ENCODE data around the gene UBFD1.

The UBFD1 gene

GRCh38 chr16:23539984-23540816 is 17.3 kb upstream of the UBFD1 start:
- peak overlapping the region; percentile 38; the same call in 1 of the 2 replicates for H3K27ac ChIP-seq

GRCh38 chr16:23540817-23541178 is 16.7 kb upstream of the UBFD1 start:
- H3K27ac ChIP-seq = peak overlapping the region; percentile 38; the same call in 1 of the 2 replicates

More at GRCh38 chr16:23539984-23540816, 17.3 kb upstream of the UBFD1 start:
- no peak for TF ChIP-seq CTCF (IDR thresholded peaks at IDR 0.05)
- no peak for TF ChIP-seq ZFX (IDR thresholded peaks at IDR 0.05; ENCODE audit: borderline replicate concordance)

GRCh38 chr16:23544436-23544835 is 13.1 kb upstream of the UBFD1 start:
- H3K27ac ChIP-seq = no peak overlapping the region
- TF ChIP-seq CTCF (IDR thresholded peaks at IDR 0.05) (no peak), ZFX (IDR thresholded peaks at IDR 0.05; ENCODE audit: borderline replicate concordance) (no peak)

GRCh38 chr16:23549938-23550337 is 7.6 kb upstream of the UBFD1 start:
- TF ChIP-seq ZFX (IDR thresholded peaks at IDR 0.05; ENCODE audit: borderline replicate concordance) (no peak), CTCF (IDR thresholded peaks at IDR 0.05) (no peak)
- H3K27ac ChIP-seq = no peak overlapping the region

GRCh38 chr16:23552161-23552560 is 5.4 kb upstream of the UBFD1 start:
- no peak for TF ChIP-seq CTCF (IDR thresholded peaks at IDR 0.05)
- no peak for TF ChIP-seq ZFX (IDR thresholded peaks at IDR 0.05; ENCODE audit: borderline replicate concordance)
- H3K27ac ChIP-seq = no peak overlapping the region

- H3K27ac ChIP-seq = no peak overlapping the region
- TF ChIP-seq ZFX (IDR thresholded peaks at IDR 0.05; ENCODE audit: borderline replicate concordance) (no peak), CTCF (IDR thresholded peaks at IDR 0.05) (no peak)
These were observed 3.0 kb upstream of the UBFD1 start for GRCh38 chr16:23554536-23554935.

GRCh38 chr16:23557779-23558702 is 514 bp downstream of the UBFD1 start:
- H3K27ac ChIP-seq = peak overlapping the region; percentile 72
- TF ChIP-seq CTCF (IDR thresholded peaks at IDR 0.05) (no peak), ZFX (IDR thresholded peaks at IDR 0.05; ENCODE audit: borderline replicate concordance) (no peak)

Measured in 22Rv1 (cell line).